DOHH2 (cell line): ENCODE measurements around the gene PCP4.

Source experiments
- H3F3A ChIP-seq: fragments of 200-600 bp; sonication (generic), shearing (Covaris generic); 2 replicates; pipeline ENCODE4 v1.6.0; 2016; ENCODE audit warnings: antibody characterized with exemption, mild to moderate bottlenecking; ENCODE audit not compliant: control insufficient read depth, insufficient read depth
- H3K27ac ChIP-seq: fragments of 200-600 bp; sonication (generic); 2 replicates; pipeline ENCODE4 v1.5.1; 2014; ENCODE audit warnings: low read depth, mild to moderate bottlenecking, low read length, moderate library complexity
- H3K27me3 ChIP-seq: fragments of 200-600 bp; sonication (generic); 2 replicates; pipeline ENCODE4 v1.6.1; 2014; ENCODE audit warnings: mild to moderate bottlenecking, low read length, mixed read lengths; ENCODE audit not compliant: control insufficient read depth
- H3K36me3 ChIP-seq: fragments of 200-600 bp; sonication (generic); 2 replicates; pipeline ENCODE4 v1.6.1; 2014; ENCODE audit warnings: mild to moderate bottlenecking, low read length, moderate library complexity, mixed read lengths; ENCODE audit not compliant: control insufficient read depth
- H3K4me1 ChIP-seq: fragments of 200-600 bp; sonication (generic); 2 replicates; pipeline ENCODE4 v1.6.1; 2014; ENCODE audit warnings: mild to moderate bottlenecking, low read length, mixed read lengths; ENCODE audit not compliant: control insufficient read depth
- H3K4me2 ChIP-seq: fragments of 200-600 bp; sonication (generic); 2 replicates; pipeline ENCODE4 v1.6.0; 2014; ENCODE audit warnings: mild to moderate bottlenecking, low read length, moderate library complexity
- H3K4me3 ChIP-seq: fragments of 200-600 bp; sonication (generic); 2 replicates; pipeline ENCODE4 v1.5.1; 2014; ENCODE audit warnings: mild to moderate bottlenecking, low read length, mixed read lengths
- H3K79me2 ChIP-seq: fragments of 200-600 bp; sonication (generic); 2 replicates; pipeline ENCODE4 v1.6.1; 2014; ENCODE audit warnings: mild to moderate bottlenecking, low read length, mixed read lengths; ENCODE audit not compliant: control insufficient read depth
- H3K9me2 ChIP-seq: fragments of 200-600 bp; sonication (generic); replicated peaks from 2 replicates; pipeline ENCODE4 v1.6.1; 2014; ENCODE audit warnings: mild to moderate bottlenecking, low read length, mixed read lengths; ENCODE audit not compliant: control insufficient read depth
- H3K9me3 ChIP-seq: fragments of 200-600 bp; sonication (generic); 2 replicates; pipeline ENCODE4 v1.6.1; 2014; ENCODE audit warnings: antibody characterized with exemption, low read length, mixed read lengths; ENCODE audit not compliant: control insufficient read depth, insufficient read depth
- H4K20me1 ChIP-seq: fragments of 200-600 bp; sonication (generic); 2 replicates; pipeline ENCODE4 v1.6.0; 2014; ENCODE audit warnings: low read depth, mild to moderate bottlenecking, antibody characterized with exemption, low read length, moderate library complexity; ENCODE audit not compliant: control insufficient read depth, insufficient read depth
- CTCF ChIP-seq: fragments of 200-600 bp; sonication (generic); IDR thresholded peaks from one replicate; pipeline ENCODE4 v1.5.1; 2014; ENCODE audit warnings: antibody characterized with exemption, mild to moderate bottlenecking, low read depth, low read length; ENCODE audit not compliant: poor library complexity, severe bottlenecking
- EZH2phosphoT487 ChIP-seq: fragments of 200-600 bp; sonication (generic); IDR thresholded peaks from 2 replicates; pipeline ENCODE4 v1.6.1; 2017; ENCODE audit warnings: borderline replicate concordance, mild to moderate bottlenecking, antibody characterized with exemption, low read length, moderate library complexity, mixed read lengths

The PCP4 gene

DNA sequence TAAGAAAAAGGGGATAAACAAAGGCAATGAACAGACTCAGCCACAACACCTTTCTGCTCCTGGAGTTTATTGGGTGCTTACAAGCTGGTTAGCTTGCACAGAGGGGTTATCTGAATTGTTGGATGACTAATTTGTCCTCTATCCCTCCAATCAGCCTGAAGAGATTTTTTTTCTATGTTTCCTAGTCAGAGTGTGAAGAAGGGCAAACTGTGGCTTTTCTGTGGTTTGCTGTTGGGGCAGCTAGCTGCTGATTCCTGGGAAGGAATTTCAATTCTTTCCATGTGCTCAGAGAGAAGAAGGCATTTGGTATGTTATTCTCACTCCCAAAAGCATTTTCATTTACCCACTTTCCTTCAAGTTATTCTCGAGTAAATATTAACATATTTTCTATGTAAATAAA is 48.6 kb downstream of the PCP4 start:
- no peaks in the 10 kb centered on the region for H3K79me2 ChIP-seq
- H3K9me2 ChIP-seq, result no peaks in the 10 kb centered on the region
- no peaks in the 10 kb centered on the region for H3K4me1 ChIP-seq
- TF ChIP-seq CTCF, result no peak
- TF ChIP-seq EZH2phosphoT487, result no peak
- H3K9me3 ChIP-seq, result no peaks in the 10 kb centered on the region
- H3K27ac ChIP-seq, result no peak overlapping the region
- no peak overlapping the region for H3K4me3 ChIP-seq
- H3F3A ChIP-seq, result no peaks in the 10 kb centered on the region
- no peak overlapping the region for H3K4me2 ChIP-seq
- H3K36me3 ChIP-seq, result no peaks in the 10 kb centered on the region
- H4K20me1 ChIP-seq, result no peaks in the 10 kb centered on the region
- peaks cover 3% of the 10 kb centered on the region; the same call in 1 of the 2 replicates for H3K27me3 ChIP-seq

- Histone ChIP-seq H3K79me2 (no peaks in the 10 kb centered on the region), H3F3A (no peaks in the 10 kb centered on the region), H3K36me3 (no peaks in the 10 kb centered on the region), H3K4me3 (no peak overlapping the region), H3K9me2 (no peaks in the 10 kb centered on the region), H3K27ac (no peak overlapping the region), H3K9me3 (no peaks in the 10 kb centered on the region), H3K27me3 (peaks cover 3% of the 10 kb centered on the region; the same call in 1 of the 2 replicates), H3K4me1 (no peaks in the 10 kb centered on the region), H3K4me2 (no peak overlapping the region), H4K20me1 (no peaks in the 10 kb centered on the region)
- TF ChIP-seq EZH2phosphoT487 (no peak), CTCF (no peak)
These were observed 51.3 kb downstream of the PCP4 start for GRCh38 chr21:39918558-39918957.

- Histone ChIP-seq H3F3A (no peaks in the 10 kb centered on the region), H3K4me1 (no peaks in the 10 kb centered on the region), H3K9me3 (no peaks in the 10 kb centered on the region), H3K4me3 (no peak overlapping the region), H3K9me2 (no peaks in the 10 kb centered on the region), H3K27me3 (no peaks in the 10 kb centered on the region), H3K4me2 (no peak overlapping the region), H3K79me2 (no peaks in the 10 kb centered on the region), H3K36me3 (no peaks in the 10 kb centered on the region), H3K27ac (no peak overlapping the region), H4K20me1 (no peaks in the 10 kb centered on the region)
- TF ChIP-seq EZH2phosphoT487 (no peak), CTCF (no peak)
These were observed 56.2 kb downstream of the PCP4 start for GRCh38 chr21:39923476-39923875.
